GM13977 (cell line): ENCODE data around the gene OR51T1.

Experiments
- DNase-seq: peaks from one replicate; pipeline ENCODE4 v3.0.0; 2012; ENCODE audit warnings: low spot score
- CTCF ChIP-seq: IDR thresholded peaks from 2 replicates; pipeline ENCODE4 v1.5.1; 2012; ENCODE audit warnings: mild to moderate bottlenecking, control low read depth; ENCODE audit not compliant: insufficient read depth; ENCODE audit errors: extremely low read depth, missing control alignments
- in situ Hi-C: fragments of 300-500 bp; cut with MboI; formaldehyde crosslinking; loops from one replicate; pipeline ENCODE4 v1.12.0; 2022; ENCODE audit warnings: low sequenced_read_pairs, low pct_unique_long_range_greater_than_20kb, mixed read lengths, inconsistent platforms; ENCODE audit not compliant: unreplicated experiment

The OR51T1 gene

GRCh38 chr11:4865855-4866254, 15.8 kb upstream of the OR51T1 start:
- DNase-seq = no peak
- in situ Hi-C loops = no loop called here
- TF ChIP-seq CTCF = no peak

GRCh38 chr11:4881188-4881587, 512 bp upstream of the OR51T1 start:
- in situ Hi-C loops = no loop called here
- TF ChIP-seq CTCF = no peak
- DNase-seq = no peak

- no peak for TF ChIP-seq CTCF
- in situ Hi-C loops = no loop called here
- DNase-seq = no peak
Observed at GRCh38 chr11:4882543-4882942, 843 bp downstream of the OR51T1 start.

GRCh38 chr11:4884361-4884760, 2.7 kb downstream of the OR51T1 start:
- in situ Hi-C loops = no loop called here
- DNase-seq = no peak
- no peak for TF ChIP-seq CTCF

GRCh38 chr11:4886186-4886585, 4.5 kb downstream of the OR51T1 start:
- DNase-seq = no peak
- TF ChIP-seq CTCF = no peak
- in situ Hi-C loops = no loop called here

GRCh38 chr11:4887591-4887990, 5.9 kb downstream of the OR51T1 start:
- in situ Hi-C loops = no loop called here
- TF ChIP-seq CTCF = no peak
- DNase-seq = no peak

- no peak for DNase-seq
- in situ Hi-C loops = no loop called here
- no peak for TF ChIP-seq CTCF
Observed at GRCh38 chr11:4890279-4890678, 8.6 kb downstream of the OR51T1 start.
